ENCODE data around the gene SSTR3.

The SSTR3 gene

GRCh38 chr22:37229012-37229804 lies 16.9 kb upstream of the SSTR3 start:
- peak in 1 of 2 experiments; percentile 33 for DNase-seq (ENCODE audit: low read depth in 2 of 2)

- peak; percentile 29 to 40 for DNase-seq (ENCODE audit: low read depth in 2 of 2)
Observed at GRCh38 chr22:37228106-37229011, 16.1 kb upstream of the SSTR3 start.

- no peak for DNase-seq (ENCODE audit: low read depth in 2 of 2)
Observed at GRCh38 chr22:37226514-37226913, 14.2 kb upstream of the SSTR3 start.

GRCh38 chr22:37226087-37226486 lies 13.8 kb upstream of the SSTR3 start:
- DNase-seq (ENCODE audit: low read depth in 2 of 2), result no peak

GRCh38 chr22:37225481-37225880 lies 13.2 kb upstream of the SSTR3 start:
- no peak for DNase-seq (ENCODE audit: low read depth in 2 of 2)

- DNase-seq (ENCODE audit: low read depth in 2 of 2), result no peak
Observed at GRCh38 chr22:37224757-37225420, 12.6 kb upstream of the SSTR3 start.

- no peak for DNase-seq (ENCODE audit: low read depth in 2 of 2)
Observed at GRCh38 chr22:37223965-37224551, 11.8 kb upstream of the SSTR3 start.

GRCh38 chr22:37222440-37222971 lies 10.2 kb upstream of the SSTR3 start:
- no peak for DNase-seq (ENCODE audit: low read depth in 2 of 2)

- DNase-seq (ENCODE audit: low read depth in 2 of 2), result no peak
Observed at GRCh38 chr22:37221424-37222333, 9.4 kb upstream of the SSTR3 start.

- DNase-seq (ENCODE audit: low read depth in 2 of 2), result no peak
Observed at GRCh38 chr22:37220543-37220981, 8.3 kb upstream of the SSTR3 start.

- no peak for DNase-seq (ENCODE audit: low read depth in 2 of 2)
Observed at GRCh38 chr22:37219533-37219932, 7.3 kb upstream of the SSTR3 start.

GRCh38 chr22:37218771-37219411 lies 6.6 kb upstream of the SSTR3 start:
- DNase-seq (ENCODE audit: low read depth in 2 of 2), result no peak

GRCh38 chr22:37218399-37218770 lies 6.1 kb upstream of the SSTR3 start:
- DNase-seq (ENCODE audit: low read depth in 2 of 2), result no peak

- DNase-seq (ENCODE audit: low read depth in 2 of 2), result no peak
Observed at GRCh38 chr22:37215890-37216289, 3.6 kb upstream of the SSTR3 start.

GRCh38 chr22:37214731-37215030 lies 2.4 kb upstream of the SSTR3 start:
- DNase-seq (ENCODE audit: low read depth in 2 of 2), result no peak

GRCh38 chr22:37213941-37214730 lies 1.9 kb upstream of the SSTR3 start:
- no peak for DNase-seq (ENCODE audit: low read depth in 2 of 2)

GRCh38 chr22:37213218-37213855 lies 1.1 kb upstream of the SSTR3 start:
- DNase-seq (ENCODE audit: low read depth in 2 of 2), result no peak

- no peak for DNase-seq (ENCODE audit: low read depth in 2 of 2)
Observed at GRCh38 chr22:37211866-37212173, 457 bp downstream of the SSTR3 start.

All from fibroblast of skin of left quadriceps (primary cell).